OCI-LY1 (cell line): ENCODE data around the gene MPP1.
"Not testable (repeated sequence)": the region's sequence is repeated elsewhere in the genome, so short reads cannot be mapped to it uniquely, and the experiment has no call there.

Experiments
- H2AFZ ChIP-seq: fragments of 200-600 bp; sonication (generic), shearing (Covaris generic); 2 replicates; pipeline ENCODE4 v1.6.0; 2014; ENCODE audit warnings: antibody characterized with exemption, mild to moderate bottlenecking, low read length
- H3F3A ChIP-seq: fragments of 200-600 bp; sonication (generic), shearing (Covaris generic); 2 replicates; pipeline ENCODE4 v1.6.0; 2014; ENCODE audit warnings: mild to moderate bottlenecking, antibody characterized with exemption, low read length, moderate library complexity; ENCODE audit not compliant: insufficient read depth
- H3K27ac ChIP-seq: fragments of 200-600 bp; sonication (generic); 2 replicates; pipeline ENCODE4 v1.5.1; 2014; ENCODE audit warnings: low read length, mixed run types, mild to moderate bottlenecking, low read depth; ENCODE audit not compliant: poor library complexity, severe bottlenecking
- H3K27me3 ChIP-seq: fragments of 200-600 bp; sonication (generic); 2 replicates; pipeline ENCODE4 v1.6.0; 2014; ENCODE audit warnings: antibody characterized with exemption, mild to moderate bottlenecking, low read length, moderate library complexity; ENCODE audit not compliant: insufficient read depth
- H3K36me3 ChIP-seq: fragments of 200-600 bp; sonication (generic); 2 replicates; pipeline ENCODE4 v1.6.1; 2014; ENCODE audit warnings: mild to moderate bottlenecking, antibody characterized with exemption, low read length, moderate library complexity, mixed read lengths; ENCODE audit not compliant: insufficient read depth
- H3K4me1 ChIP-seq: fragments of 200-600 bp; sonication (generic); 2 replicates; pipeline ENCODE4 v1.5.1; 2014; ENCODE audit warnings: mild to moderate bottlenecking, low read length, moderate library complexity; ENCODE audit not compliant: insufficient read depth, severe bottlenecking
- H3K4me2 ChIP-seq: fragments of 200-600 bp; sonication (generic), shearing (Covaris generic); 2 replicates; pipeline ENCODE4 v1.6.1; 2014; ENCODE audit warnings: low read length
- H3K4me3 ChIP-seq: fragments of 200-600 bp; sonication (generic); 2 replicates; pipeline ENCODE4 v1.5.1; 2014; ENCODE audit warnings: low read length, low read depth, mild to moderate bottlenecking, mixed read lengths; ENCODE audit not compliant: poor library complexity, severe bottlenecking
- H3K79me2 ChIP-seq: fragments of 200-600 bp; shearing (Covaris generic); 2 replicates; pipeline ENCODE4 v1.6.1; 2016; ENCODE audit warnings: mixed run types, low read length, mixed read lengths; ENCODE audit not compliant: insufficient read depth
- H3K9ac ChIP-seq: fragments of 200-600 bp; sonication (generic), shearing (Covaris generic); 2 replicates; pipeline ENCODE4 v1.6.1; 2014; ENCODE audit warnings: mild to moderate bottlenecking, low read length, mixed read lengths
- H3K9me2 ChIP-seq: fragments of 200-600 bp; sonication (generic), shearing (Covaris generic); 2 replicates; pipeline ENCODE4 v1.6.1; 2014; ENCODE audit warnings: low read depth, mild to moderate bottlenecking, low read length, mixed read lengths
- H3K9me3 ChIP-seq: fragments of 200-600 bp; shearing (Covaris generic); 2 replicates; pipeline ENCODE4 v1.6.1; 2014; ENCODE audit warnings: low read length, mixed read lengths
- H4K20me1 ChIP-seq: fragments of 200-600 bp; sonication (generic), shearing (Covaris generic); 2 replicates; pipeline ENCODE4 v1.6.0; 2016; ENCODE audit warnings: mild to moderate bottlenecking, low read length; ENCODE audit not compliant: insufficient read depth
- EZH2 ChIP-seq: fragments of 200-600 bp; sonication (generic), shearing (Covaris generic); IDR thresholded peaks from 2 replicates; pipeline ENCODE4 v1.8.0; 2017; ENCODE audit warnings: borderline replicate concordance, mixed run types, mild to moderate bottlenecking, antibody characterized with exemption, low read length, moderate library complexity, mixed read lengths
- TF ChIP-seq, protein P1 (sequence below): fragments of 200-600 bp; sonication (generic), shearing (Covaris generic); IDR thresholded peaks from 2 replicates; pipeline ENCODE4 v1.5.1; 2017; ENCODE audit warnings: mild to moderate bottlenecking, antibody characterized with exemption, low read length, moderate library complexity, mixed read lengths

The MPP1 gene

DNA sequence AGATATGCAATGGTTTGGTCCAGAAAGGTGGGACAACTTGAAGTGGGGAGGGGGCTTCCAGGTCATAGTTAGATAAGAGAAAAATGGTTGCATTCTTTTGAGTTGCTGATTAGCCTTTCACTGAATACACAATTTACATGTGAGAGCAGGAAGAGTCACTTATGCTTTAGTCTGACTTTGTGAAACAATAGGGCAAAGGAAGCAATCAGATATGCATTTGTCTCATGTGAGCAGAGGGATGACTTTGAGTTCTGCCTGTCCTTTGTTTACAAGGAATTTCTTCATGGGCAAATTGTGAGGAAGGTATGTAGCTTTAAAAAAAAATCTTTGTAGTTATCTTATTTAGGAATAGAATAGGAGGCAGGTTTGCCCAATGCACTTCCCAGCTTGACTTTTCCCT, 16.2 kb upstream of the MPP1 start:
- no peaks in the 10 kb centered on the region; the same call in 1 of the 2 replicates for H3K36me3 ChIP-seq
- no peak overlapping the region for H3K4me2 ChIP-seq
- no peaks in the 10 kb centered on the region for H3K9me3 ChIP-seq
- no peaks in the 10 kb centered on the region for H3K9me2 ChIP-seq
- H3K79me2 ChIP-seq: no peaks in the 10 kb centered on the region
- no peak overlapping the region for H2AFZ ChIP-seq
- no peak overlapping the region for H3K4me3 ChIP-seq
- no peaks in the 10 kb centered on the region for H3K27me3 ChIP-seq
- peaks cover 18% of the 10 kb centered on the region for H3K4me1 ChIP-seq
- TF ChIP-seq EZH2: no peak
- TF ChIP-seq, protein P1, sequence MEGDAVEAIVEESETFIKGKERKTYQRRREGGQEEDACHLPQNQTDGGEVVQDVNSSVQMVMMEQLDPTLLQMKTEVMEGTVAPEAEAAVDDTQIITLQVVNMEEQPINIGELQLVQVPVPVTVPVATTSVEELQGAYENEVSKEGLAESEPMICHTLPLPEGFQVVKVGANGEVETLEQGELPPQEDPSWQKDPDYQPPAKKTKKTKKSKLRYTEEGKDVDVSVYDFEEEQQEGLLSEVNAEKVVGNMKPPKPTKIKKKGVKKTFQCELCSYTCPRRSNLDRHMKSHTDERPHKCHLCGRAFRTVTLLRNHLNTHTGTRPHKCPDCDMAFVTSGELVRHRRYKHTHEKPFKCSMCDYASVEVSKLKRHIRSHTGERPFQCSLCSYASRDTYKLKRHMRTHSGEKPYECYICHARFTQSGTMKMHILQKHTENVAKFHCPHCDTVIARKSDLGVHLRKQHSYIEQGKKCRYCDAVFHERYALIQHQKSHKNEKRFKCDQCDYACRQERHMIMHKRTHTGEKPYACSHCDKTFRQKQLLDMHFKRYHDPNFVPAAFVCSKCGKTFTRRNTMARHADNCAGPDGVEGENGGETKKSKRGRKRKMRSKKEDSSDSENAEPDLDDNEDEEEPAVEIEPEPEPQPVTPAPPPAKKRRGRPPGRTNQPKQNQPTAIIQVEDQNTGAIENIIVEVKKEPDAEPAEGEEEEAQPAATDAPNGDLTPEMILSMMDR: no peak
- H4K20me1 ChIP-seq: no peaks in the 10 kb centered on the region
- H3F3A ChIP-seq: no peaks in the 10 kb centered on the region
- H3K9ac ChIP-seq: no peak overlapping the region
- H3K27ac ChIP-seq: no peak overlapping the region

DNA sequence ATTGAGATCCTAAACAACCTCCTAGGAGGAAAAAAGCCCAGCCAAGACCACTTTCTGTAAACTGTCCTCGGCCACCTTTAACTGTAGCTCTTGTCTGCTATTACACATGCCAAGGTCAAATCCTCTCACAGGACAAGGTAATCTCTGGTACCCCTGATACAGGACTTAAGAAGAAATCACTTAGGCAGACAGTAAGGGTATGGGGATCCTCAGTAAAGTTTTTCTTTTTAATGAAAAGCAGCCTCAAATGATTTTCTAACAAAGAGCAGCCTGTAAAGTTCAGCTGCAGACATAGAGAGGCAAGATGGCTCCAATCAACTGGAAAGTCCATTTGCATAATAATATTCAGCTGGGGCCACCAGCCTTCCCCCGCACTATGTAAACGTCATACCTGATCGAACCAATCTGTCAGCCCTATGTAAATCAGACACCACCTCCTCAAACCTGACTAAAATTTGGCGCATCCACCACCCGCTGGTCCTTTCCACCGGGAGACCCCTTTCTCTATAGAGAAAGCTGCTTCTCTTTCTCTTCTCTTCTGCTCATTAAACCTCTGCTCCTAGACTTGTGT, 14.6 kb upstream of the MPP1 start:
- Histone ChIP-seq H3K27ac (peak overlapping the region; percentile 63), H3K36me3 (no peaks in the 10 kb centered on the region; the same call in 1 of the 2 replicates), H2AFZ (peak overlapping the region; percentile 8; the same call in 1 of the 2 replicates), H3K4me2 (peak overlapping the region; percentile 32), H3F3A (no peaks in the 10 kb centered on the region), H3K27me3 (no peaks in the 10 kb centered on the region), H3K79me2 (no peaks in the 10 kb centered on the region), H3K4me3 (peak overlapping the region; percentile 9), H3K9me3 (no peaks in the 10 kb centered on the region), H3K4me1 (peaks cover 18% of the 10 kb centered on the region), H3K9me2 (no peaks in the 10 kb centered on the region), H3K9ac (no peak overlapping the region), H4K20me1 (no peaks in the 10 kb centered on the region)
- TF ChIP-seq, protein P1: no peak
- TF ChIP-seq EZH2: no peak

DNA sequence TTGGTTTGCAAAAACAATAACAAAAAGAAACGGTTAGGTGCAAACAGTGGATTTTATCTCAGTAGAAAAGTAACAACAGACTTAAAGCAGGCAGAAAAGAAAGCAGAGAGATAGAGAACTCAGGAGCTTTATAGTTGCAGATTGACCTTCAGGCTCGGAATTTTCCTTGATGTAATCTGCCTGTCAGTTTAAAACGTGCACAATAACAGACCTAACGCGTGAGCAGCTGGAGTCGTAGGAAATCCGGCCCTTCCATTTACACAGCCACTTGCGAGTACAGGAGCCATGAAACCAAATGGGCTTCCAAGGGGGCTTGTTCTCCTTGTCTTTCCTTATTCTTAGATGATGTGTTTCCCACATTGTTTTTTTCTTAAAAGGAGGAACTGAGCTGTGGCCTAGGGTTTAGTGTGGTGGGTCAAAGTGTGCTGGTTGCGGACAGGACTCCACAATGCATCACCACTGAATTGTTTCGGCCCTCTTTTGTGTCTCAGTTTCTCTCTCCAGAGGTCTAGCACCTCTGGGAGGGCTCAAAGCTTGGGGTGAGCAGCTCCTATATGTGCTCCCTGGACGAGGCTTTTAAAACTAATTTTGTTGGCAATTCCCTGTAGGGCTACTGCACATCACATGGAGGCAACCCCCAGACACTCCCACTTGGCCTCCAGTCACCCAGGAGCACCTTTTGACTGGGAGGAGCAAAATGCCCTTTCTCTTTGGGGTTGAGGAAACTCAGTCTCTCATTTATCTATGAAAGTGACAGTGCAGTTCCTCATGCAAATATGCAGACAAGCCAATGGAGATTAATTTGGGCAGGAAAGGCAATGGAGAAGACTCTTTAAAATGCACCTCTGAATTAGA, 13.9 kb upstream of the MPP1 start:
- Histone ChIP-seq H3F3A (no peaks in the 10 kb centered on the region), H3K27ac (peak overlapping the region; percentile 63), H3K27me3 (no peaks in the 10 kb centered on the region), H3K9ac (no peak overlapping the region), H3K36me3 (no peaks in the 10 kb centered on the region; the same call in 1 of the 2 replicates), H3K4me3 (no peak overlapping the region), H3K4me1 (peaks cover 18% of the 10 kb centered on the region), H3K79me2 (no peaks in the 10 kb centered on the region), H2AFZ (peak overlapping the region; percentile 8; the same call in 1 of the 2 replicates), H3K9me2 (no peaks in the 10 kb centered on the region), H3K9me3 (no peaks in the 10 kb centered on the region), H4K20me1 (no peaks in the 10 kb centered on the region), H3K4me2 (peak overlapping the region; percentile 32)
- TF ChIP-seq, protein P1: no peak
- no peak for TF ChIP-seq EZH2

DNA sequence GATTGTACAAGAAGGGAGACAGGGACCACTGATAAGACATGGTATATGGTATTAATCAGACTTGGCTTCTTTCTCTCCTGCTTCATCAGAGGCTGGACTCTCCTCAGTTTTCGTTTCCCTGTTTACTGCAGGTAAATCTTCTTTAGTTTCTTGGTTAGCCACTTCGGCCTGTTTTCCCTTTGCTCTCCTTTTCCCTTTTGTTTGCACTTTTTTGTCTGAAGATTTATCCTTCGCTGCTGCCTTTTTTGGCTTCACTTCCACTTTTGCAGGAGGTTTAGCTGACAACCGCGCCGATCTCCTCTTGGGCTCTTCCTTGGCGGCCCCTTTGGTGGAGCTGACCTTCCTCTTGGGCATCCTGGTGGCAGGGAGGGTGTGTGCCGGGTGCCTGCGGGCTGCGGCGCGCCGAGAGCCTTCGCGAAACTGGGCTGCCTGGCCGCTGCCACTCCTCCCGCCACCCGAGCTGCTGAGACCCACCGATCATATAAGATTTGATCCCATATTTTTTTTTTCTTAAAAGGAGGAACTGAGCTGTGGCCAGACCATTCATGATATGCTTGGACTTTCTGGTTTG, 11.8 kb upstream of the MPP1 start:
- not testable (repeated sequence) for H3K27me3 ChIP-seq, H3K4me3 ChIP-seq, H4K20me1 ChIP-seq, H3K36me3 ChIP-seq, H3K79me2 ChIP-seq, H3F3A ChIP-seq, H3K9ac ChIP-seq, H3K4me2 ChIP-seq, H3K9me3 ChIP-seq, H2AFZ ChIP-seq, H3K9me2 ChIP-seq, H3K27ac ChIP-seq
- H3K4me1 ChIP-seq: peaks cover 18% of the 10 kb centered on the region

DNA sequence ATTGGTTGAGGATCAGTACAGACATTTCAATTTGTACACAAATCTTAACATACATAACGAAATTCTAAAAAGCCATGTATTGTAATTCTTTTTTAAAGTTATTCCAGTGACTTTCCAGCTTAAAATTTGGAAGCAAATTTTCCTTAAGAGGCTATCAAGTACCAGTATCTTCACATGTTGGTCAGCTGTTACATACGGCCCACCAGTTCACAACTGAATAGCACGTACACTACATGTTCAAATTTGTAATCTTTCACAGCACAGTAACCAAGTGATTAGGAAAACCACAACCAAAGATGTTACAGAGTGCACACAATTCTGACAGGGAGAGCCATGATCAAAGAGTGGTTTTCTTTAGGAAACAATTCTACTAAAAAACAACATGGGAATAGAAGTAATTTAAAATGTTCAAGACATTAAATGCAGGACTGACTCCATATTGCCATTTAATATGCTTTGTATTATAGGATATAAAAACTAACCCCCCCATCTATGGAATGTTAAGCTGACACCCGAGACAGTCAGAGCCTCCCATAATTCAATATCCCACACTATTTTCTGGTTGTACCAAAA, 11.1 kb upstream of the MPP1 start:
- not testable (repeated sequence) for H4K20me1 ChIP-seq, H3K27ac ChIP-seq, H2AFZ ChIP-seq, H3K27me3 ChIP-seq, H3K9me3 ChIP-seq, H3F3A ChIP-seq, H3K4me3 ChIP-seq, H3K79me2 ChIP-seq, H3K36me3 ChIP-seq, H3K4me2 ChIP-seq, H3K9ac ChIP-seq, H3K9me2 ChIP-seq
- peaks cover 18% of the 10 kb centered on the region for H3K4me1 ChIP-seq
